ENCODE data around the gene NRXN3.
A peak's percentile ranks its signal among the peaks of the same experiment; 100 is the strongest.

Gene NRXN3

GRCh38 chr14:78157494-78158437 is 12.4 kb upstream of the NRXN3 start:
- Histone ChIP-seq H3K9ac (ENCODE audit: low read length) (no peak overlapping the region), H3K4me2 (ENCODE audit: low read depth, low read length, poor library complexity, severe bottlenecking) (no peak overlapping the region), H3K27ac (ENCODE audit: low read depth, low read length) (no peak overlapping the region), H3K4me3 (ENCODE audit: insufficient read depth, low read length, poor library complexity, severe bottlenecking) (no peak overlapping the region), H3K27me3 (ENCODE audit: low read length) (no peaks in the 10 kb centered on the region), H3K36me3 (ENCODE audit: low read length) (no peaks in the 10 kb centered on the region), H2AFZ (ENCODE audit: low read depth, low read length, severe bottlenecking) (no peak overlapping the region), H3K79me2 (ENCODE audit: insufficient read depth, low read length) (no peaks in the 10 kb centered on the region), H4K20me1 (ENCODE audit: low read depth, low read length) (no peaks in the 10 kb centered on the region), H3F3A (ENCODE audit: insufficient read depth) (no peaks in the 10 kb centered on the region), H3K9me3 (ENCODE audit: insufficient read depth, low read length) (no peaks in the 10 kb centered on the region), H3K9me2 (replicated peaks; ENCODE audit: insufficient read depth, low read length) (no peaks in the 10 kb centered on the region)
- no peak for TF ChIP-seq CTCF (IDR thresholded peaks at IDR 0.05; ENCODE audit: insufficient read depth, low read length, poor library complexity, severe bottlenecking)
- no peak for TF ChIP-seq EZH2phosphoT487 (conservative IDR thresholded peaks at IDR 0.05; ENCODE audit: low read length)

DNA sequence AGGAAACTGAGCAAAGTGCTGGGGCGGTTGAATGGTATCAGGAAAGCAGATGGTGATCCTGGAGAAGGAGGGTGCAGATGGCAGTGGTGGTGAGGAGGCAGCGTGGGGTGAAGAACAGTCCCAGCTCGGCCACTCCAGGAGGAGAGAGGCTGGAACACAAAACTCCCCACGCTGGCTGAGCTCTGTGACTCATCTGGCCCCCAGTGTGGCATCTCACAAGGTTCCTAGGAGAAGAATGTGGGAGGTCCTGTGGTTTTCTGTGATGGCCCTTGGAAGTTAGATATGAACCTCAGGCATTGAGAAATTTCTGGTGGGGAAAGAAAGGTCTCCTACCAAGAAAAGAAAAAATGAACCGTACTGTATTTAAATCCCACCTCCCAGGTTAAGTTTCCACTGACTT is 8.0 kb upstream of the NRXN3 start:
- no peaks in the 10 kb centered on the region for H3K36me3 ChIP-seq (ENCODE audit: low read length)
- no peaks in the 10 kb centered on the region for H3F3A ChIP-seq (ENCODE audit: insufficient read depth)
- no peak overlapping the region for H3K4me2 ChIP-seq (ENCODE audit: low read depth, low read length, poor library complexity, severe bottlenecking)
- H3K27ac ChIP-seq (ENCODE audit: low read depth, low read length): no peak overlapping the region
- no peak overlapping the region for H3K9ac ChIP-seq (ENCODE audit: low read length)
- H3K9me2 ChIP-seq (replicated peaks; ENCODE audit: insufficient read depth, low read length): no peaks in the 10 kb centered on the region
- H3K79me2 ChIP-seq (ENCODE audit: insufficient read depth, low read length): no peaks in the 10 kb centered on the region
- TF ChIP-seq EZH2phosphoT487 (conservative IDR thresholded peaks at IDR 0.05; ENCODE audit: low read length): no peak
- no peak for TF ChIP-seq CTCF (IDR thresholded peaks at IDR 0.05; ENCODE audit: insufficient read depth, low read length, poor library complexity, severe bottlenecking)
- no peaks in the 10 kb centered on the region for H3K27me3 ChIP-seq (ENCODE audit: low read length)
- no peak overlapping the region for H2AFZ ChIP-seq (ENCODE audit: low read depth, low read length, severe bottlenecking)
- H3K9me3 ChIP-seq (ENCODE audit: insufficient read depth, low read length): no peaks in the 10 kb centered on the region
- H4K20me1 ChIP-seq (ENCODE audit: low read depth, low read length): no peaks in the 10 kb centered on the region
- H3K4me3 ChIP-seq (ENCODE audit: insufficient read depth, low read length, poor library complexity, severe bottlenecking): no peak overlapping the region

GRCh38 chr14:78164226-78164853 is 5.8 kb upstream of the NRXN3 start:
- H3K27me3 ChIP-seq (ENCODE audit: low read length): no peaks in the 10 kb centered on the region
- no peaks in the 10 kb centered on the region for H3K9me2 ChIP-seq (replicated peaks; ENCODE audit: insufficient read depth, low read length)
- no peaks in the 10 kb centered on the region for H4K20me1 ChIP-seq (ENCODE audit: low read depth, low read length)
- no peak overlapping the region for H2AFZ ChIP-seq (ENCODE audit: low read depth, low read length, severe bottlenecking)
- H3K9me3 ChIP-seq (ENCODE audit: insufficient read depth, low read length): no peaks in the 10 kb centered on the region
- H3K27ac ChIP-seq (ENCODE audit: low read depth, low read length): no peak overlapping the region
- H3F3A ChIP-seq (ENCODE audit: insufficient read depth): no peaks in the 10 kb centered on the region
- no peaks in the 10 kb centered on the region for H3K36me3 ChIP-seq (ENCODE audit: low read length)
- H3K9ac ChIP-seq (ENCODE audit: low read length): no peak overlapping the region
- no peak overlapping the region for H3K4me3 ChIP-seq (ENCODE audit: insufficient read depth, low read length, poor library complexity, severe bottlenecking)
- H3K79me2 ChIP-seq (ENCODE audit: insufficient read depth, low read length): no peaks in the 10 kb centered on the region
- TF ChIP-seq CTCF (IDR thresholded peaks at IDR 0.05; ENCODE audit: insufficient read depth, low read length, poor library complexity, severe bottlenecking): peak; percentile 55
- no peak for TF ChIP-seq EZH2phosphoT487 (conservative IDR thresholded peaks at IDR 0.05; ENCODE audit: low read length)
- H3K4me2 ChIP-seq (ENCODE audit: low read depth, low read length, poor library complexity, severe bottlenecking): no peak overlapping the region
